K562 (cell line): ENCODE measurements around the gene ODAD4. TPM values are rescaled to one million over a fixed set of nuclear protein-coding genes. Genes with fewer than 3 reads are reported as not detected.

Source experiments
- ATAC-seq: fragments of 200-7000 bp; cut with Tn5 transposase; 3 replicates; pipeline ENCODE4 v1.9.1; 2020; ENCODE audit warnings: moderate library complexity
- BruUV-seq: library from RNA; stranded (reverse); fragments of 400-500 nt; replicated peaks from 2 replicates; lab custom pipeline; 2021; lab: Mats Ljungman, UMichigan
- CTCF ChIA-PET: fragments of 300-600 bp; formaldehyde crosslinking; extraction: SDS; loops from one replicate; lab custom pipeline; 2021; ENCODE audit warnings: low intra/inter-chr PET ratio; lab: Yijun Ruan, JAX
- POLR2A ChIA-PET: fragments of 300-600, 350-650 bp; sonication (Branson Sonifier 250); formaldehyde crosslinking; extraction: SDS; loops from one replicate; lab custom pipeline; 2021; ENCODE audit warnings: antibody characterized with exemption, inconsistent platforms; lab: Yijun Ruan, JAX
- DNase-seq, 4 experiments: peaks; one replicate each; pipeline versions ENCODE4 v3.0.0 to v3.0.0-alpha.2; 2011 to 2018; ENCODE audit warnings: low spot score in 3 of 4, mixed read lengths in 3 of 4; ENCODE audit errors: extremely low read depth in 1 of 4
- FAIRE-seq: peaks from 2 replicates; lab custom pipeline; 2011; peaks lifted over from hg19 to GRCh38; lab: Jason Lieb, UNC
- H2AFZ ChIP-seq: 2 replicates; pipeline ENCODE4 v1.6.0; 2011; ENCODE audit warnings: low read depth, low read length, control low read depth, inconsistent platforms
- H3K27ac ChIP-seq: fragments of 200-600 bp; 3 replicates; pipeline ENCODE4 v1.8.0; 2011; ENCODE audit warnings: low read depth, mild to moderate bottlenecking, control low read depth, inconsistent platforms, low read length, moderate library complexity, mixed read lengths; ENCODE audit errors: extremely low read depth
- H3K27me3 ChIP-seq, 2 experiments: fragments of 300-600 bp in 1 of 2; 2 replicates in 1 of 2; 3 replicates in 1 of 2; pipeline versions ENCODE4 v1.6.0 to v1.8.0; 2011; ENCODE audit warnings: inconsistent platforms in 2 of 2, low read length in 2 of 2, mild to moderate bottlenecking in 1 of 2, mixed read lengths in 1 of 2, moderate library complexity in 1 of 2; ENCODE audit not compliant: control insufficient read depth in 2 of 2, insufficient read depth in 2 of 2
- H3K36me3 ChIP-seq: fragments of 300-600 bp; 3 replicates; pipeline ENCODE4 v1.8.0; 2011; ENCODE audit warnings: mild to moderate bottlenecking, low read length, inconsistent platforms; ENCODE audit not compliant: control insufficient read depth, insufficient read depth
- H3K4me1 ChIP-seq, 2 experiments: fragments of 200-600 bp in 1 of 2; replicated peaks in 1 of 2; 2 replicates in 1 of 2; 3 replicates in 1 of 2; pipeline versions ENCODE4 v1.5.1 to v1.8.0; 2011; ENCODE audit warnings: inconsistent platforms in 2 of 2, low read length in 2 of 2, mild to moderate bottlenecking in 1 of 2, mixed read lengths in 1 of 2, moderate library complexity in 1 of 2; ENCODE audit not compliant: control insufficient read depth in 2 of 2, insufficient read depth in 2 of 2
- H3K4me2 ChIP-seq: 2 replicates; pipeline ENCODE4 v1.6.1; 2011; ENCODE audit warnings: low read length, control low read depth, inconsistent platforms, mixed read lengths; ENCODE audit not compliant: insufficient read depth
- H3K4me3 ChIP-seq: fragments of 200-600 bp; sonication (generic), shearing (Covaris generic); 2 replicates; pipeline ENCODE4 v1.5.1; 2016; ENCODE audit warnings: control low read depth, inconsistent platforms
- H3K79me2 ChIP-seq: fragments of 200-600 bp; 3 replicates; pipeline ENCODE4 v1.8.0; 2011; ENCODE audit warnings: low read length, inconsistent platforms; ENCODE audit not compliant: control insufficient read depth, insufficient read depth
- H3K9ac ChIP-seq, 2 experiments: 2 replicates each; pipeline versions ENCODE4 v1.6.0 to v1.6.1; 2011; ENCODE audit warnings: low read depth in 2 of 2, low read length in 2 of 2, control low read depth in 1 of 2, inconsistent platforms in 1 of 2, mild to moderate bottlenecking in 1 of 2, mixed read lengths in 1 of 2; ENCODE audit not compliant: insufficient read depth in 1 of 2
- H3K9me1 ChIP-seq: one replicate; pipeline ENCODE4 v1.6.0; 2011; ENCODE audit warnings: inconsistent platforms, mild to moderate bottlenecking, low read length, moderate library complexity; ENCODE audit not compliant: control insufficient read depth, insufficient read depth
- H3K9me3 ChIP-seq: replicated peaks from 2 replicates; pipeline ENCODE4 v1.5.1; 2011; ENCODE audit warnings: low read depth, low read length, inconsistent platforms; ENCODE audit not compliant: control insufficient read depth, insufficient read depth
- H4K20me1 ChIP-seq: replicated peaks from 2 replicates; pipeline ENCODE4 v1.6.1; 2011; ENCODE audit warnings: low read length, inconsistent platforms, mixed read lengths; ENCODE audit not compliant: control insufficient read depth, insufficient read depth
- GATAD2B ChIP-seq: fragments of 450-650 bp; IDR thresholded peaks from 2 replicates; pipeline ENCODE4 v1.6.1; 2017; ENCODE audit warnings: mild to moderate bottlenecking, borderline replicate concordance
- NCOR1 ChIP-seq: fragments of 450-650 bp; IDR thresholded peaks from 2 replicates; pipeline ENCODE4 v1.6.1; 2016; ENCODE audit warnings: mild to moderate bottlenecking, moderate library complexity
- PCBP1 ChIP-seq: fragments of 200-400 bp; formaldehyde crosslinking; IDR thresholded peaks from 2 replicates; pipeline ENCODE4 v1.6.1; 2018; ENCODE audit warnings: mild to moderate bottlenecking, low read depth, low read length; ENCODE audit not compliant: poor library complexity, severe bottlenecking
- SMAD3 ChIP-seq: fragments of 450-650 bp; formaldehyde crosslinking; conservative IDR thresholded peaks from 2 replicates; pipeline ENCODE4 v1.4.0; 2020; ENCODE audit warnings: mild to moderate bottlenecking
- TCF7L2 ChIP-seq: fragments of 150-350 bp; IDR thresholded peaks from 2 replicates; pipeline ENCODE4 v1.6.1; 2016; ENCODE audit warnings: low read depth, mild to moderate bottlenecking, low read length, moderate library complexity
- ZC3H11A ChIP-seq: IDR thresholded peaks from 2 replicates; pipeline ENCODE4 v1.6.1; 2012; ENCODE audit warnings: low read depth, low read length, improper control_type of control experiment
- ZFP36 ChIP-seq: fragments of 150-350 bp; IDR thresholded peaks from 2 replicates; pipeline ENCODE4 v1.6.1; 2018; ENCODE audit warnings: low read length, low read depth; ENCODE audit not compliant: partially characterized antibody
- ZNF318 ChIP-seq, 2 experiments: fragments of 450-650 bp; IDR thresholded peaks; 2 replicates each; pipeline ENCODE4 v1.6.1; 2016; ENCODE audit warnings: mild to moderate bottlenecking in 2 of 2, borderline replicate concordance in 1 of 2, low read depth in 1 of 2, moderate library complexity in 1 of 2
- ZNF707 ChIP-seq: fragments of 250-450 bp; sonication (Bioruptor Pico); conservative IDR thresholded peaks from 2 replicates; pipeline ENCODE4 v1.8.0; 2022; ENCODE audit warnings: inconsistent platforms, mild to moderate bottlenecking, moderate library complexity
- WGBS: fragments of 100-300 bp; shearing (Covaris generic); methylation state at CpG from one replicate; pipeline ENCODE4 v1.1.6; 2016; ENCODE audit warnings: low coverage, mixed read lengths; ENCODE audit not compliant: insufficient coverage; ENCODE audit errors: missing lambda C conversion rate; 5-methylcytosine and 5-hydroxymethylcytosine counted together
- in situ Hi-C: fragments of 300-500 bp; cut with MboI; formaldehyde crosslinking; loops from 4 replicates; pipeline ENCODE4 v1.15.0; 2018; ENCODE audit warnings: inconsistent platforms, mixed read lengths
- intact Hi-C: fragments of 100-400 bp; cut with micrococcal nuclease; formaldehyde crosslinking; loops from 2 replicates; pipeline ENCODE4 v1.14.2; 2022
- polyA plus RNA-seq, 8 experiments: library from polyadenylated mRNA; depleted of rRNA in 4 of 8; stranded (reverse) in 5 of 8; unstranded in 3 of 8; fragments of >200 nt; fragmentation: Nextera tagmentation in 2 of 8; fragmentation: Illumina TruSeq in 1 of 8; extraction: Ambion mirVana in 2 of 8; extraction: Trizol in 1 of 8; gene quantifications; 2 replicates each; pipeline versions ENCODE4 v1.2.1 to v1.2.3, GENCODE V29; 2011 to 2014; ENCODE audit warnings: inconsistent platforms in 1 of 8, missing spikeins in 1 of 8
- total RNA-seq, 7 experiments: library from RNA; depleted of rRNA in 6 of 7; stranded (reverse); fragments of >200 nt in 6 of 7; fragmentation: Illumina TruSeq in 2 of 7; extraction: Trizol in 2 of 7; gene quantifications; 2 replicates each; pipeline versions ENCODE4 v1.2.1 to v1.2.3, GENCODE V29; 2011 to 2021; ENCODE audit warnings: low replicate concordance in 1 of 7

The ODAD4 gene
- total and polyA plus RNA-seq, 9 of the 15 experiments (the other 6 are each of a cell fraction or from before 2014, with no cell fraction given): 0.09 to 0.98 (median 0.51) TPM

GRCh38 chr17:41888332-41888965, 42.0 kb upstream of the ODAD4 start:
- DNase-seq (no peak), FAIRE-seq (no peak), ATAC-seq (no peak)
- Histone ChIP-seq H3K4me3 (no peak overlapping the region), H3K4me2 (no peak overlapping the region), H3K27ac (no peak overlapping the region), H3K9ac (no peak overlapping the region), H3K9me1 (no peaks in the 10 kb centered on the region), H3K9me3 (no peaks in the 10 kb centered on the region)
- 91% methylated on average over 6 of the region's 6 CpGs for WGBS
- BruUV-seq: no TSS peak
- in situ Hi-C loops: no loop called here
- TF ChIP-seq ZFP36 (no peak), ZNF707 (CRISPR knock-in tag) (no peak), ZC3H11A (no peak), ZNF318 (IDR thresholded peaks at IDR 0.05; ENCODE audit: borderline replicate concordance in 1 of 2, low read depth in 1 of 2) (no peak), SMAD3 (CRISPR knock-in tag) (no peak), NCOR1 (no peak), GATAD2B (no peak), PCBP1 (no peak), TCF7L2 (no peak)
- TF ChIP-seq, all 486 proteins: peak for 0
- no peaks in the 10 kb centered on the region for H4K20me1 ChIP-seq
- no peaks in the 10 kb centered on the region for H3K27me3 ChIP-seq
- intact Hi-C loops: loop anchor here (5.0 to 10.0 kb wide), 2 partner anchors 84 to 151 kb away; no protein-coding TSS in a partner anchor
- no peaks in the 10 kb centered on the region; the same call in 2 of the 3 replicates for H3K79me2 ChIP-seq
- ChIA-PET CTCF (no interaction called here), POLR2A (interaction anchor here (1.2 kb wide), 1 partner anchor 22 kb away, joined by 8 read pairs; no protein-coding TSS in a partner anchor)
- H2AFZ ChIP-seq: no peak overlapping the region
- H3K4me1 ChIP-seq: no peaks in the 10 kb centered on the region
- H3K36me3 ChIP-seq: peaks cover 91% of the 10 kb centered on the region
